ENCODE results near the gene CDC45.
A peak's percentile ranks its signal among the peaks of the same experiment; 100 is the strongest.

The CDC45 gene

GRCh38 chr22:19448076-19448607 lies 31.6 kb upstream of the CDC45 start:
- DNase-seq (ENCODE audit: low read depth in 2 of 3, low spot score in 2 of 3), result no peak

- DNase-seq (ENCODE audit: low read depth in 2 of 3, low spot score in 2 of 3), result peak in 1 of 3 experiments; percentile 40
Measured at GRCh38 chr22:19448739-19449421, 30.8 kb upstream of the CDC45 start.

- no peak for DNase-seq (ENCODE audit: low read depth in 2 of 3, low spot score in 2 of 3)
Measured at GRCh38 chr22:19449422-19449767, 30.3 kb upstream of the CDC45 start.

GRCh38 chr22:19450363-19451175 lies 29.2 kb upstream of the CDC45 start:
- no peak for DNase-seq (ENCODE audit: low read depth in 2 of 3, low spot score in 2 of 3)

DNA sequence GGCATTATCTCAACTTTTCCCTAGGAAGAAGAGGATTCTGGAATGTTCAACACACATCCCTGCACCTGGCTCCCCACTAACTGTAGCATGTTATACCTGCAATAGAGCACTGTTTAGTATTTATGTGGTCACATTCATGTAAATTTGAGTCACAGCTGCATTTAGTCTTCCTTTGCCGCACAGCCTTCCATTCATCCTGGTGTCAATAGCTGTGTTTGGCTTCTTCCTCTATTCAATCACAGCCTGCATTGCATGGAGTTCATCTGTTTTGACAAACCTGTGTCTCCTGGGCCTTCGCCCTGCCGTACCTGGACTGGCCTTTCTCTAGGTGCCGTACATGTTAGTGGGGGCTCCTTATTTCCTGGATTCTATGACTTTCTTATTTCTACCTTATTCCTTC lies 28.1 kb upstream of the CDC45 start:
- DNase-seq (ENCODE audit: low read depth in 2 of 3, low spot score in 2 of 3), result no peak

DNA sequence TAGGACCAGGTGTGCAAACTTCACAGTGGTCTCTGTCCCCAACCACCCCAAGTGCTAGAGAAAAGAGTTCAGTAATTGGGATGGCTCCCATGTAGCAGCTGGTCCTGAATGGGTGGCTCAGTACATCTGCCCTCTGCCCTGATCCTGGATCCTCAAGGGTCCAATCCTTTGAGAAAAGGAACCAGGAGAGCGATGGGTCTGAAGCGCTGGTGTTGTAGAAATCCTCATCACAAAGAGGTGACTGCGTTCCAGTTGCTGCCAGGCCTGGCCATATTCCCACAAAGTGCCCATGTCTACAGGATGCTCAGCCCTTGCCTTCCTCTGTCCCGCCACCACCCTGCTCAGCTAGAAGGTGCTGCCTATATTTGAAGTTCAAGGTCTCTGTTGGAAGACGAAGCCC lies 26.0 kb upstream of the CDC45 start:
- DNase-seq (ENCODE audit: low read depth in 2 of 3, low spot score in 2 of 3), result no peak

DNA sequence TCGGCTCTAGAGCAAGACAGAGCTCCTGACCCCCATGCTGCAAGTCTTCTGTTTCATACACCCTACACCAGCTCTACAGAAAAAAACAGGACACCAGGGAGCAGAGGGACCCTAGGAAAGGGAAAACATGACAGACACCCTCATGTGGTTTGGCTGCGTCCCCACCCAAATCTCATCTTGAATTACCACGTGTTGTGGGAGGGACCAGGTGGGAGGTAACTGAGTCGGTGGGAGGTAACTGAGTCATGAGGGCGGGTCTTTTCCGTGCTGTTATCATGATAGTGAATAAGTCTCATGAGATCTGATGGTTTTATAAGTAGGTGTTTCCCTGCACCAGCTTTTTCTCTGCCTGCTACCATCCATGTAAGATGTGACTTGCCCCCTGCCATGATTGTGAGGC lies 25.6 kb upstream of the CDC45 start:
- no peak for DNase-seq (ENCODE audit: low read depth in 2 of 3, low spot score in 2 of 3)

- DNase-seq (ENCODE audit: low read depth in 2 of 3, low spot score in 2 of 3), result no peak
Measured at GRCh38 chr22:19455033-19455432, 24.7 kb upstream of the CDC45 start.

DNA sequence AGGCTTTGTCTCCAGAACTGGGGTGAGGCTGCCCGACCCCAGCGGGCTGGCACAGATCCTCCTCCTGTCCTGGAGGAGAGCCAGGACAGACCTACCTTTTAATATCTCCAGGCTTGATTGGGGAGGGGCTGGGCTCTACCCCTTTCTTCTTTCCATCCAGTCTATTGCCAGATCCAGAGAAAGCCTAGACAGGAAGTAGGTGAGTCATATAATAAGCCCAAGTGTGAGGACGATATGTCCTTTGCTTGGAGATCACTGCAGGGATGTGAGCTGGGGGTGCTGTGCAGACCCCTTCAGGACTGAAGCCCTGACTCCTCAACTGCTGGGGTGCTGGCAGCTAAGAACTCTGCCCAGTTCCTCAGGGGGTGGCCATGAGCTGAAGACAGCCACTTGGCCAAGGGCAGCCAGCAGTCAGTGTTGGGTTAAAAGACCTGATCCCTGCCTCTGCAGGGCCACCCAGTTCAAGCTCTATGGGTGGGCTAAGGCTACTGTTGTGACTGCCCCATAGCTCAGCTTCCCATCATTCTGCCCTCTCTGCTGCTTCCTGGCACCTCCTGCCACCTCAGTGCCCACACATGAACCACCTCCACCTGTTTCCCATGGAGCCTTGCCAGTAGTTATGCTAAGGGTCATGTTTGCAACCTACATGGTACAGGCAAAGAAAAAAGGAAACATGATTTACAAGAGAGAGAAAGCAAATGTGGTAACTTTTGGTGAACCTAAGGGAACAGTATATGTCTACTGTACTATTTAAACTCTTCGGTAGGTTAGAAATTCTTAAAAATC lies 23.9 kb upstream of the CDC45 start:
- DNase-seq (ENCODE audit: low read depth in 2 of 3, low spot score in 2 of 3), result no peak

- no peak for DNase-seq (ENCODE audit: low read depth in 2 of 3, low spot score in 2 of 3)
Measured at GRCh38 chr22:19456541-19456940, 23.2 kb upstream of the CDC45 start.

- no peak for DNase-seq (ENCODE audit: low read depth in 2 of 3, low spot score in 2 of 3)
Measured at GRCh38 chr22:19457828-19458428, 21.8 kb upstream of the CDC45 start.

DNA sequence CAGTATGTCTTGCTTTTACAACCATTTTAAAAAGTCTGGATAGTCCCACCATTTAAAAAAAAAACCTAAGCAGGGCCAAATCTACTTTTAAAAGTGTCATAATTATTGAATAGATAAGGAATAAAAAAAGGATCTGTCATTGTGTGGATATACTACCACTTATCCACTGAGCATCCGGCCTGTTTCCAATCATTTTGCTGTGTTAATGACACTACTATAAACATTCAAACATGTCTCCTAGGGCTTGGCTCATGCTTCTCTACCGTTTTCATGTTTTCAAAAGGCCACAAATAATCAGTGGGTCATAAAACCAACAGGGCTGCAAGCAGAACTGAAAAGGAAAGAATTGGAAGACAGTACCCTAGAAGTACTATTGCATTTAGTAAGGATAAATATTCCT lies 19.7 kb upstream of the CDC45 start:
- DNase-seq (ENCODE audit: low read depth in 2 of 3, low spot score in 2 of 3), result no peak

DNA sequence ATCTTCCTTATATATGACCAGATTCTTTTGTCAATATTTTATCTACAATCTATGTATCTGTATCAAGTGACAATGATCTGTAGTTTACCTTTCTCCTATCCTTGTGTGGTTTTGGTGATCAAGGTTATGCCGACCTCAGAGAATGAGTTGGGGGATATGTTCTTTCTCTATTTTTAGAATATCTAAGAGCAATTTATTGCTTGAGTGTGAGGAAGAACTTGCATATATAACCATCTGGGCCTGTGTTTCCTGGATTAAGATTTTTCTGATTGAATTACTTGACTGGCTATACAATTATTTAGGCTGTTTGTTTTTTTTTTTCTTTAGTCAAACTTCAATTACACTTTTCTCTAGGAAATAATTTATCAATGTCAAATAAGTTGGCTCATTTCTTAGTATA lies 18.2 kb upstream of the CDC45 start:
- DNase-seq (ENCODE audit: low read depth in 2 of 3, low spot score in 2 of 3), result no peak

GRCh38 chr22:19463008-19463407 lies 16.7 kb upstream of the CDC45 start:
- DNase-seq (ENCODE audit: low read depth in 2 of 3, low spot score in 2 of 3), result no peak

GRCh38 chr22:19463491-19464469 lies 15.9 kb upstream of the CDC45 start:
- DNase-seq (ENCODE audit: low read depth in 2 of 3, low spot score in 2 of 3), result no peak

- no peak for DNase-seq (ENCODE audit: low read depth in 2 of 3, low spot score in 2 of 3)
Measured at GRCh38 chr22:19464546-19464945, 15.2 kb upstream of the CDC45 start.

GRCh38 chr22:19464975-19465374 lies 14.7 kb upstream of the CDC45 start:
- no peak for DNase-seq (ENCODE audit: low read depth in 2 of 3, low spot score in 2 of 3)

GRCh38 chr22:19466126-19466716 lies 13.5 kb upstream of the CDC45 start:
- no peak for DNase-seq (ENCODE audit: low read depth in 2 of 3, low spot score in 2 of 3)

GRCh38 chr22:19466848-19467752 lies 12.6 kb upstream of the CDC45 start:
- no peak for DNase-seq (ENCODE audit: low read depth in 2 of 3, low spot score in 2 of 3)
